SK-N-DZ (cell line): ENCODE measurements around the gene CLIP2.
"Not testable (repeated sequence)": the region's sequence is repeated elsewhere in the genome, so short reads cannot be mapped to it uniquely, and the experiment has no call there.

Experiments used
- DNase-seq: peaks from one replicate; pipeline ENCODE4 v3.0.0-alpha.2; 2015; ENCODE audit warnings: low spot score

CLIP2 gene

GRCh38 chr7:74430961-74431466 lies 141.8 kb downstream of the CLIP2 start:
- no peak for DNase-seq

GRCh38 chr7:74437291-74437571 lies 148.0 kb downstream of the CLIP2 start:
- not testable (repeated sequence) for DNase-seq

- no peak for DNase-seq
Observed at GRCh38 chr7:74438327-74438726, 149.1 kb downstream of the CLIP2 start.

DNA sequence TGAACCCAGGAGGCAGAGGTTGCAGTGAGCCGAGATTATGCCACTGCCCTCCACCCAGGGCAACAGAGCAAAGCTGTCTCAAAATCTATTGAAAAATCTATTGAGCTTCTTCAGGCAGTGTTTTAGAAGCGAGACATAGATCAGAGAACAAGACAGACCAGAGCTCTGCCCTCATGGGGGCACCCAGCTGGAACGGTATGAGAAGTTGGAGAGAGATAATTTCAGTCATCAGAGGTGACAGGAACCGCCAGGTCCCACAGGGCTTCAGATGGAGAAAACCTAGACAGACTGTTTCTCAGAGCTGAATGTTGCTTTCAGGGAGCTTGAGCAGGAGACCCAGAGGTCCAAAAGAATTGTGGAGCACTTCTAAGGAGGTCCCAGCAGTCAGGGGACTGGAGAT lies 150.3 kb downstream of the CLIP2 start:
- DNase-seq: no peak

DNA sequence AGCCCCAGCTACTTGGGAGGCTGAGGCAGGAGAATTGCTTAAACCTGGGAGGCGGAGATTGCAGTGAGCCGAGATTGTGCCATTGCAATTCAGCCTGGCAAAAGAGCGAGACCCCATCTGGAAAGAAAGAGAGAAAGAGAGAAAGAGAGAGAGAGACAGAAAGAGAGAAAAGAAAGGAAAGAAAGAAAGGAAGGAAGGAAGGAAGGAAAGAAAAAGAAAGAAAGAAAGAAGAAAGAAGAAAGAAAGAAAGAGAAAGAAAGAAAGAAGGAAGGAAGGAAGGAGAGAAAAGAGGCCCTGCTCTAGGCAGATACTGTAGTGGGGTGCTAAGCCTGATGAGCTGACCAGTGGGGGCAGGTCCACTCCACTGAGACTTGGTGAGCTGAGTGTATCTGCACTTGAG lies 150.9 kb downstream of the CLIP2 start:
- not testable (repeated sequence) for DNase-seq

DNA sequence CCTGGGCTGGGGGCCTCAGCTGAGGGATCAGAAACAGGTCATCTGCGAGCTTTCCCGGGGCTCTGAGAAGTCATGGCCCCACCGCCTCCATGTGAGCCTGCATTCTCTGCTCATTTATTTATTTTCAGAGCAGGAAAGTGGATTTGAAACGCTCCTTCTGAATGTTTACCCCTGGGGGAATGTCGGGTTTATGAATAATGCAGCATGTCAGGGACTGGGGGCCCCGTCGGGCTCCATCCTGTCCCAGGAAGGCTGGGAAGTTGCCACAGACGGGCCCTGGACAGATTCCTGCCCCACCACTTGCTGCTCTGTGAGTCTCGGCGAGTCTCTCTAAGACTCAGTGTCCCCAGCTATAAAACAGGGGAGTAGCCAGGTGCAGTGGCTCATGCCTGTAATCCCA lies 152.6 kb downstream of the CLIP2 start:
- DNase-seq: no peak

DNA sequence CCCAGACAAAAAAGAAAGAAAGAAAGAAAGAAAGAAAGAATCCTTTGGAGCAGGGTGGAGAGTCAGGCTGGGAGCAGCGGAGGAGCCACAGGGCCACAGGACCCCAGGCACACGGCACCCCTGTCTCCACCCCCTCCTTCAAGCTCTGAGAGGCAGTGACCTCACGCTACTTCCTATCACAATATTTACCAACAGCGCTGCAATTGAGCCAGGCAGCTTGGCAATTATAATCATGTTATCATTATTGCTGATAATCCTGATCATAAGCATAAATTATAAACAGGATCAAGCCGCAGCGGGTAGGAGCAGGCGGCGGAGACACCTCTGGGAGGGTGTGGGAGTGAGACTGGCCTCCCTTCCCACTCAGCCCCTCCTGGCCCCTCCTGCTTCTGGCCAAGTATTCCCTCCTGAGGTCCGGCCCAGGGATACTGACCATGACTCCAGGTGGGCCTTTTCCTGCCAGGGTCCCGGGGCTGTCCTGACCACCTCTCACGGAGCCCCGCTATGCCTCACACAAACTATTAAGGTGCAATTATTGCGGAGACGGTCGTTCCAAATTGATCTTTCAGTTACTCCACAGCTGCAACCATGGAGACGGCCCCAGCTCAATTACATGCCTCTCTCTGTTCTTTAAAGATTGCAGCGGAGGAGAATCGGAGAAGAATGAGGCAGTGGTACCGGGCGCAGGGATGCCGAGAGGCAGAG lies 154.5 kb downstream of the CLIP2 start:
- no peak for DNase-seq

- no peak for DNase-seq
Observed at GRCh38 chr7:74449144-74449543, 159.9 kb downstream of the CLIP2 start.

DNA sequence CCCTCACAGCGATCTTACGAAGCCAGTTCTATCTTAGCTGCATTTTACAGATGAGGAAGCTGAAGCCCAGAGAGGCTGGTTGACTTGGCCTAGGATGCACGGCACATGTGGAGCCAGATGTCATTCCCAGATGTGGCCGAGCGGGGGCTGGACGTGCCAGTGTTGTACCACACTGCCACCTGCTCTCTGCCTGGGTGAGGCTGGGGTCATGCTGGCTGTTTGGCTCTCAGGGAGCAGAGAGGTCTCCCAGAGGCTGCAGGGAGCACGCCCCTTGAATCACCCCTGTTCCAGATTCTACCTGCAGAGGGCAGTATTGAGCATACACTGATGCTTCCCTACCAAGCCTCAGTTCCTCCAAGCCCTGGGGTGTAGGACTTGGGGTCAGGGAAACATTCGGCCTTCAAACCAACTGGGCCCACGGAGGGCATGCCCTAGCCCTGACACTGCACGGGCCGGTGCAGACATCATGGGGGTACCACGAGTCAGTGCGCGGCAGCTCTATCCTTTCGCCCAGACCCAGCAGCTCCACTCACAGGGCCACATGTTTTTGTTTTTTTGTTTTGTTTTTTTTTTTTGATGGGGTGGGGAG lies 160.7 kb downstream of the CLIP2 start:
- peak; percentile 74 for DNase-seq

DNA sequence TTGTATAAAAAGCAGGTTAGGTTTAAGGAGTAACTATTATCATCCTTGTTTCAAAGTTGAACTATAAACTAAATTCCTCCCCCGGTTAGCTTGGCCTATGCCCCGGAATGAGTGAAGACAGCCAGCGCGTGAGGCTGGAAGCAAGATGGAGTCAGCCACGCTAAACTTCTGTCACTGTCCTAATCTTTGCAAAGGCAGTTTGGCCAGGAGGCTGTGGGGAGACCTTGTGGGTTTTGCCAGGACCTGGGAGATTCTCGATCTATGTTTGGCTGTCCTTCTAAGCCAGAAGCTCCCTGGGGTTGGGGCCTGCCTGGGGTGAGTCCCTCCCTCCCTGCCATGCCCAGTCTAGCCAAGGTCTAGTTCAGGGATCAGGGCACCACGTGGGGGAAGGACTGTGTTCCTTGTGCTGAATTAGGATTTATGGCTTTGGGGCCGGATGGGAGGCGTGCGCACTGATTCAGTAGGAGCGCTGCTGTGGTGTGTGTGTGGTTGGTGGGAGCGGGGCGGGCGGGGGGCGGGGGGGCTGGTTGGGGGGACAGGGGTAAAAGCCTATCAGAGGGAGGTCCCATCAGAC lies 163.6 kb downstream of the CLIP2 start:
- DNase-seq: peak; percentile 87

GRCh38 chr7:74453322-74454011 lies 164.3 kb downstream of the CLIP2 start, which contains the start of gene GTF2IRD1:
TSS of gene GTF2IRD1 (plus strand) at chr7:74453906. CDS start at chr7:74508081, 54,175 bp downstream.
- DNase-seq: peak; percentile 83

- no peak for DNase-seq
Observed at GRCh38 chr7:74454021-74454924, 165.1 kb downstream of the CLIP2 start.

DNA sequence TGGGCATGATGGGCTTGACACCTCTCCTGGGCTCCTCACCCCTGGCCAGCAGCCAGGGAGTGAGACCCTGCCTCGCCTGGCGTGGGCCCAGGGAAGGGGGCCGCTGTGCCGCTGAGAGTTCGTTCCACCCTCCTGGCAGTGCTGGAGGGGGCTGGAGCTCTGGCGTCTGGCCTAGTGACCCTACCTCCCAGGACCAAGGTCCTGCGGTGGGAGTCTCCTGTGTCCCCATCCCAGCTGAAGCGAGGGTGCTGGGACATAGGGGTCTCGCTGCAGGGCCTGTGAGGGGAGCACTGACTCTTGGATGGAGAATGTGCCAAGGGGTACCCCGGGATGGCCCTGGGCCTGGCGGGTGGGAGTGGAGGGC lies 165.7 kb downstream of the CLIP2 start:
- no peak for DNase-seq

DNA sequence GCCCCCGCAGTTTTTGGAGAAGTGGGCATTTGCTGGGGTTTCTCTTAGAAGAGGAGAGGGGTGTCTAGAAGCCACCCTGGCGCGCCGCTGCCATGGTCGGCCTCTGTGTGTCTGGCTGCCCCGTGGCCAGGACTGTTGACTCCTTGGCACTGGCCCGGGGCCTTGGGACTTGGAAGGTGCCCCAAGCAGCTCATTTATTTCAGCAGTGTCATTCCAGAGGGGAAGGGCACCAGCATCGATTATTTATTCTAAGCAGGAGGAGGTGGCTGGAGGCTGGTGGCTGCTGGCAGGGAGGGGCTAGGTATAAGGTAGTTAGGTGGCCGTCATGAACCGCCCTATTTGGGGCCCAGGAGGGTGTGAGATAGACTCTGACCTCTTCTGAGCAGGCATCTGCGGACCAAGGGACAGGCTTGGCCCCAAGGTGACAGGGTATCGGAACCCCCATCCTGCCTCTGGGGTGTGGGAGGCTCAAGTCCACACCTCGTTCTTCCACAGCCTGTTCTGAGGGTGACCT lies 166.1 kb downstream of the CLIP2 start:
- DNase-seq: no peak
